Suprapubic skin (tissue), 4 donors: ENCODE data around the gene GJC1.

Source experiments
- CTCF ChIP-seq, 2 donors: fragments of 200-600 bp in 1 of 2; fragments of 450-650 bp in 1 of 2; sonication (generic) in 1 of 2; IDR thresholded peaks; one replicate each; pipeline ENCODE4 v1.5.1; 2016 to 2019; ENCODE audit warnings: antibody characterized with exemption in 2 of 2, mild to moderate bottlenecking in 1 of 2, moderate library complexity in 1 of 2
- EP300 ChIP-seq: sonication (generic); formaldehyde crosslinking; IDR thresholded peaks from one replicate; pipeline ENCODE4 v1.6.1; 2017; ENCODE audit warnings: antibody characterized with exemption
- POLR2A ChIP-seq, 2 donors: fragments of 450-650 bp; IDR thresholded peaks; one replicate each; pipeline ENCODE4 v1.6.1; 2017; ENCODE audit warnings: antibody characterized with exemption in 2 of 2, mild to moderate bottlenecking in 2 of 2, moderate library complexity in 2 of 2
- POLR2AphosphoS5 ChIP-seq, 3 donors: sonication (generic); formaldehyde crosslinking; IDR thresholded peaks; one replicate each; pipeline ENCODE4 v1.6.1; 2017; ENCODE audit warnings: antibody characterized with exemption in 3 of 3

GRCh38 chr17:44798356-44798755 is 31.7 kb downstream of the GJC1 start:
- TF ChIP-seq EP300 (no peak), CTCF (IDR thresholded peaks at IDR 0.05) (no peak), POLR2AphosphoS5 (IDR thresholded peaks at IDR 0.05) (no peak), POLR2A (IDR thresholded peaks at IDR 0.05) (no peak)
